HepG2 (cell line): ENCODE measurements around the gene ARHGEF38. TPM values are rescaled to one million over a fixed set of nuclear protein-coding genes. Genes with fewer than 3 reads are reported as not detected.

Experiments
- FOXM1 ChIP-seq: sonication (generic); formaldehyde crosslinking; IDR thresholded peaks from 2 replicates; pipeline ENCODE4 v1.5.0; 2020; ENCODE audit warnings: missing genetic modification reagents
- GFI1 ChIP-seq: sonication (generic); formaldehyde crosslinking; IDR thresholded peaks from 2 replicates; pipeline ENCODE4 v1.5.0; 2020; ENCODE audit warnings: missing genetic modification reagents, mild to moderate bottlenecking, borderline replicate concordance
- GPN1 ChIP-seq: sonication (generic); formaldehyde crosslinking; IDR thresholded peaks from 2 replicates; pipeline ENCODE4 v1.5.1; 2020; ENCODE audit warnings: missing genetic modification reagents, borderline replicate concordance
- JARID2 ChIP-seq: sonication (generic); formaldehyde crosslinking; IDR thresholded peaks from 2 replicates; pipeline ENCODE4 v1.8.1; 2023; ENCODE audit warnings: missing genetic modification reagents, inconsistent platforms; ENCODE audit not compliant: insufficient replicate concordance
- JUNB ChIP-seq: sonication (generic); formaldehyde crosslinking; IDR thresholded peaks from 2 replicates; pipeline ENCODE4 v1.8.0; 2022; ENCODE audit warnings: missing genetic modification reagents, mild to moderate bottlenecking, borderline replicate concordance
- KDM3A ChIP-seq: IDR thresholded peaks from 2 replicates; pipeline ENCODE4 v1.6.1; 2018; ENCODE audit warnings: low read depth, missing compliant biosample characterization
- KLF13 ChIP-seq: sonication (generic); formaldehyde crosslinking; IDR thresholded peaks from 2 replicates; pipeline ENCODE4 v1.4.0; 2020; ENCODE audit warnings: mild to moderate bottlenecking, missing genetic modification reagents
- KLF16 ChIP-seq, 2 experiments: sonication (generic) in 1 of 2; formaldehyde crosslinking in 1 of 2; IDR thresholded peaks; 2 replicates each; pipeline versions ENCODE4 v1.6.1 to v1.8.0; 2016 to 2023; ENCODE audit warnings: missing genetic modification reagents in 2 of 2, missing compliant biosample characterization in 1 of 2
- LCORL ChIP-seq, 2 experiments: fragments of 450-650 bp in 1 of 2; sonication (generic) in 1 of 2; formaldehyde crosslinking in 1 of 2; IDR thresholded peaks; 2 replicates each; pipeline versions ENCODE4 v1.5.0 to v1.6.1; 2017 to 2020; ENCODE audit warnings: antibody characterized with exemption in 1 of 2, missing genetic modification reagents in 1 of 2
- NR2C2 ChIP-seq: sonication (generic); formaldehyde crosslinking; IDR thresholded peaks from 2 replicates; pipeline ENCODE4 v1.4.0; 2020; ENCODE audit warnings: missing genetic modification reagents, mild to moderate bottlenecking, moderate library complexity, borderline replicate concordance
- PHF5A ChIP-seq: IDR thresholded peaks from one replicate; pipeline ENCODE4 v1.6.1; 2018; ENCODE audit warnings: low read depth, missing genetic modification reagents; ENCODE audit not compliant: unreplicated experiment
- RXRA ChIP-seq: sonication (generic); formaldehyde crosslinking; IDR thresholded peaks from 2 replicates; pipeline ENCODE4 v1.5.1; 2020; ENCODE audit warnings: missing genetic modification reagents
- SAFB2 ChIP-seq: sonication (generic); formaldehyde crosslinking; IDR thresholded peaks from 2 replicates; pipeline ENCODE4 v1.5.1; 2020; ENCODE audit warnings: missing genetic modification reagents, low read depth, mild to moderate bottlenecking, borderline replicate concordance
- TAF15 ChIP-seq: fragments of 200-400 bp; formaldehyde crosslinking; IDR thresholded peaks from one replicate; pipeline ENCODE4 v1.6.1; 2018; ENCODE audit warnings: mild to moderate bottlenecking, low read depth, low read length; ENCODE audit not compliant: poor library complexity, severe bottlenecking
- ZBTB3 ChIP-seq: sonication (generic); formaldehyde crosslinking; IDR thresholded peaks from 2 replicates; pipeline ENCODE4 v1.4.0; 2020; ENCODE audit warnings: low read depth, mild to moderate bottlenecking, moderate library complexity, missing genetic modification reagents, borderline replicate concordance
- ZNF354B ChIP-seq: sonication (generic); formaldehyde crosslinking; IDR thresholded peaks from 2 replicates; pipeline ENCODE4 v1.8.0; 2022; ENCODE audit warnings: mild to moderate bottlenecking, missing genetic modification reagents
- ZNF563 ChIP-seq: sonication (generic); formaldehyde crosslinking; IDR thresholded peaks from 2 replicates; pipeline ENCODE4 v1.8.0; 2022; ENCODE audit warnings: mild to moderate bottlenecking, moderate library complexity, missing genetic modification reagents
- ZNF883 ChIP-seq: sonication (generic); formaldehyde crosslinking; IDR thresholded peaks from 2 replicates; pipeline ENCODE4 v1.5.1; 2020; ENCODE audit warnings: mild to moderate bottlenecking, missing genetic modification reagents; ENCODE audit errors: not compliant biosample characterization
- ZNF891 ChIP-seq: sonication (generic); formaldehyde crosslinking; IDR thresholded peaks from 2 replicates; pipeline ENCODE4 v1.5.0; 2020; ENCODE audit warnings: mild to moderate bottlenecking, missing genetic modification reagents
- ZSCAN22 ChIP-seq: sonication (generic); formaldehyde crosslinking; IDR thresholded peaks from 2 replicates; pipeline ENCODE4 v1.4.0; 2020; ENCODE audit warnings: mild to moderate bottlenecking, missing genetic modification reagents
- polyA plus RNA-seq, 8 experiments: library from polyadenylated mRNA; depleted of rRNA in 3 of 8; stranded (reverse) in 7 of 8; unstranded in 1 of 8; fragments of >200 nt; fragmentation: Illumina TruSeq in 4 of 8; extraction: Trizol in 4 of 8; gene quantifications; 2 replicates each; pipeline versions ENCODE4 v1.2.1 to v1.2.3, GENCODE V29; 2011 to 2016; ENCODE audit warnings: low read depth in 4 of 8, missing spikeins in 1 of 8, mixed read lengths in 1 of 8; ENCODE audit not compliant: insufficient read depth in 1 of 8
- total RNA-seq, 5 experiments: library from RNA; depleted of rRNA; stranded (reverse); fragments of >200 nt; fragmentation: Illumina TruSeq; extraction: Trizol; gene quantifications; 2 replicates each; pipeline ENCODE4 v1.2.3, GENCODE V29; 2016; ENCODE audit warnings: low read depth in 1 of 5
- TF ChIP-seq, protein P1 (sequence below): sonication (generic); formaldehyde crosslinking; IDR thresholded peaks from 2 replicates; pipeline ENCODE4 v1.5.0; 2020; ENCODE audit warnings: mild to moderate bottlenecking, missing genetic modification reagents, borderline replicate concordance
- TF ChIP-seq, protein P2 (sequence below): sonication (generic); formaldehyde crosslinking; IDR thresholded peaks from 2 replicates; pipeline ENCODE4 v1.5.0; 2020; ENCODE audit warnings: missing genetic modification reagents, mild to moderate bottlenecking, borderline replicate concordance
- TF ChIP-seq, protein P3 (sequence below): sonication (generic); formaldehyde crosslinking; IDR thresholded peaks from 2 replicates; pipeline ENCODE4 v1.5.0; 2020; ENCODE audit warnings: missing genetic modification reagents

Gene ARHGEF38
- total and polyA plus RNA-seq, 2 of the 13 experiments (the other 11 are each of a cell fraction or from before 2014, with no cell fraction given) = not detected

DNA sequence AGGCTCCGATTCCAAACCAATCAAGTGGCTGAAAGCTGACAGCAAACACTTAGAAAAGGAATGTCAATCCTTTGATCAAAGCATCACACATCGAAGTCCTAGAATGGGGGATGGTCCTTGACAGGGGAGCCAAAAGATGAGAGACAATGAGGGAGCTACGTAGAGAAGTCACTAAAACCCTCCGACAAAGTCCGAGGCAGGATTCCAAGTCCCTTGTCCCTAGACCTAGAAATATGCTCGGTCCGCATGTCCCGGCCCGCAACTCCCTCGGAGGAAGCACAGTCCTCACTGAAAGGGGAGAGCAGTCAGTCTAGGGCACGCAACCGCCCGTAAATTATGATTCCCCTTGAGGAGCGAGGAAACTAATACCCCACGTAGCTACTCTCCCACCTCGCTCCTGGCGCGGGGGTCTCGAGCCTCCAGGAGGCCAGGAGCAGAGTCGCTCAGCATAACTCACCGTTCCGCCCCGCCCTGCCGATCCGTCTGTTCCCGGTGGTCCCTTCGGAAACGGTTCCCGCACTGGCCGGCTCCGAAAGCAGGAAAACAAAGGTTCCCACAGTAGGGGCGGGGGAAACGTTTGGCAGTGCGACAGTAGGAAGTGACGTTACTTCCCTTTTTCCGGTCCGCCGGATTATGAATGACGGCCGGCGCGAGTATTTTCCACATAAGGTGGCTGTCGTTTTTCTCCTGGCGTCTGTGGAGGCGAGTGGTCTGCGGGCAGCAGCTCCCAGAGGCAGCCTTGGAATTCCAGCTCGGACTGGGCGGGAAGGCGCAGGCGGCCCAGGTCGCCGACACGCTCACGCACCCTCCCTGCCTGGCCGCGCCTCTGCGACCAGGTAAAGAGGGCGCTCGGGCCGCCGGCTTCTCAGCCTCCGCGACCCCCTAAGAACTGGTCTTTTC is 156.0 kb downstream of the ARHGEF38 start, which contains the start of the genes GSTCD and INTS12 (continued):
- TF ChIP-seq, protein P1, sequence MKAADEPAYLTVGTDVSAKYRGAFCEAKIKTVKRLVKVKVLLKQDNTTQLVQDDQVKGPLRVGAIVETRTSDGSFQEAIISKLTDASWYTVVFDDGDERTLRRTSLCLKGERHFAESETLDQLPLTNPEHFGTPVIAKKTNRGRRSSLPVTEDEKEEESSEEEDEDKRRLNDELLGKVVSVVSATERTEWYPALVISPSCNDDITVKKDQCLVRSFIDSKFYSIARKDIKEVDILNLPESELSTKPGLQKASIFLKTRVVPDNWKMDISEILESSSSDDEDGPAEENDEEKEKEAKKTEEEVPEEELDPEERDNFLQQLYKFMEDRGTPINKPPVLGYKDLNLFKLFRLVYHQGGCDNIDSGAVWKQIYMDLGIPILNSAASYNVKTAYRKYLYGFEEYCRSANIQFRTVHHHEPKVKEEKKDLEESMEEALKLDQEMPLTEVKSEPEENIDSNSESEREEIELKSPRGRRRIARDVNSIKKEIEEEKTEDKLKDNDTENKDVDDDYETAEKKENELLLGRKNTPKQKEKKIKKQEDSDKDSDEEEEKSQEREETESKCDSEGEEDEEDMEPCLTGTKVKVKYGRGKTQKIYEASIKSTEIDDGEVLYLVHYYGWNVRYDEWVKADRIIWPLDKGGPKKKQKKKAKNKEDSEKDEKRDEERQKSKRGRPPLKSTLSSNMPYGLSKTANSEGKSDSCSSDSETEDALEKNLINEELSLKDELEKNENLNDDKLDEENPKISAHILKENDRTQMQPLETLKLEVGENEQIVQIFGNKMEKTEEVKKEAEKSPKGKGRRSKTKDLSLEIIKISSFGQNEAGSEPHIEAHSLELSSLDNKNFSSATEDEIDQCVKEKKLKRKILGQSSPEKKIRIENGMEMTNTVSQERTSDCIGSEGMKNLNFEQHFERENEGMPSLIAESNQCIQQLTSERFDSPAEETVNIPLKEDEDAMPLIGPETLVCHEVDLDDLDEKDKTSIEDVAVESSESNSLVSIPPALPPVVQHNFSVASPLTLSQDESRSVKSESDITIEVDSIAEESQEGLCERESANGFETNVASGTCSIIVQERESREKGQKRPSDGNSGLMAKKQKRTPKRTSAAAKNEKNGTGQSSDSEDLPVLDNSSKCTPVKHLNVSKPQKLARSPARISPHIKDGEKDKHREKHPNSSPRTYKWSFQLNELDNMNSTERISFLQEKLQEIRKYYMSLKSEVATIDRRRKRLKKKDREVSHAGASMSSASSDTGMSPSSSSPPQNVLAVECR (CRISPR knock-in tag) = peak; percentile 98
- TF ChIP-seq SAFB2 (CRISPR knock-in tag) (peak; percentile 64; the same call in 1 of the 2 replicates), ZNF354B (CRISPR knock-in tag) (peak; percentile 94; the same call in 1 of the 2 replicates), KDM3A (CRISPR knock-in tag) (peak; percentile 99), KLF16 (CRISPR knock-in tag; IDR thresholded peaks at IDR 0.05) (peak in 1 of 2 experiments; percentile 98; a peak in 2 of 4 replicates), JUNB (CRISPR knock-in tag) (peak; percentile 70; the same call in 1 of the 2 replicates), ZSCAN22 (CRISPR knock-in tag) (0 out of 2 replicates have a peak, but pooled peaks have one; percentile 31), LCORL (IDR thresholded peaks at IDR 0.05) (no peak), LCORL (CRISPR knock-in tag; IDR thresholded peaks at IDR 0.05) (peak; percentile 79), NR2C2 (CRISPR knock-in tag) (peak; percentile 83), GFI1 (peak; percentile 40; the same call in 1 of the 2 replicates), FOXM1 (CRISPR knock-in tag) (no peak), GPN1 (no peak), JARID2 (peak; percentile 73), ZBTB3 (CRISPR knock-in tag) (peak; percentile 70; the same call in 1 of the 2 replicates), PHF5A (peak; percentile 91), ZNF891 (peak; percentile 97), ZNF563 (CRISPR knock-in tag) (peak; percentile 36; the same call in 1 of the 2 replicates), KLF13 (CRISPR knock-in tag) (no peak), ZNF883 (peak; percentile 89), TAF15 (no peak), RXRA (CRISPR knock-in tag) (peak; percentile 91)
- TF ChIP-seq, protein P2, sequence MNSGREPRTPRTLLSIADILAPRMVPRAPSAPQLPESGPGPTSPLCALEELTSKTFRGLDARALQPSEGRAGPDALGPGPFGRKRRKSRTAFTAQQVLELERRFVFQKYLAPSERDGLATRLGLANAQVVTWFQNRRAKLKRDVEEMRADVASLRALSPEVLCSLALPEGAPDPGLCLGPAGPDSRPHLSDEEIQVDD (CRISPR knock-in tag) = no peak
- TF ChIP-seq, protein P3, sequence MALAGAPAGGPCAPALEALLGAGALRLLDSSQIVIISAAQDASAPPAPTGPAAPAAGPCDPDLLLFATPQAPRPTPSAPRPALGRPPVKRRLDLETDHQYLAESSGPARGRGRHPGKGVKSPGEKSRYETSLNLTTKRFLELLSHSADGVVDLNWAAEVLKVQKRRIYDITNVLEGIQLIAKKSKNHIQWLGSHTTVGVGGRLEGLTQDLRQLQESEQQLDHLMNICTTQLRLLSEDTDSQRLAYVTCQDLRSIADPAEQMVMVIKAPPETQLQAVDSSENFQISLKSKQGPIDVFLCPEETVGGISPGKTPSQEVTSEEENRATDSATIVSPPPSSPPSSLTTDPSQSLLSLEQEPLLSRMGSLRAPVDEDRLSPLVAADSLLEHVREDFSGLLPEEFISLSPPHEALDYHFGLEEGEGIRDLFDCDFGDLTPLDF (CRISPR knock-in tag) = peak; percentile 12; the same call in 1 of the 2 replicates
